SHP77 (cell line): Measurements from ENCODE around the gene POMP.
"Not testable (repeated sequence)": the region's sequence is repeated elsewhere in the genome, so short reads cannot be mapped to it uniquely, and the experiment has no call there.

Experiments used
- DNase-seq, 2 experiments: peaks; one replicate each; lab custom pipeline; 2025; lab: John Stamatoyannopoulos, UW

POMP gene

GRCh38 chr13:28637714-28638355 lies 21.1 kb upstream of the POMP start:
- DNase-seq = no peak

GRCh38 chr13:28638756-28639155 lies 20.2 kb upstream of the POMP start:
- DNase-seq = no peak

GRCh38 chr13:28640861-28641599 lies 17.9 kb upstream of the POMP start:
- DNase-seq = no peak

GRCh38 chr13:28641600-28641926 lies 17.4 kb upstream of the POMP start:
- no peak for DNase-seq

GRCh38 chr13:28650284-28650683 lies 8.6 kb upstream of the POMP start:
- DNase-seq = no peak

- no peak for DNase-seq
Measured at GRCh38 chr13:28651810-28652401, 7.0 kb upstream of the POMP start.

- DNase-seq = no peak
Measured at GRCh38 chr13:28653111-28653510, 5.8 kb upstream of the POMP start.

- no peak for DNase-seq
Measured at GRCh38 chr13:28654276-28654675, 4.7 kb upstream of the POMP start.

- DNase-seq = no peak
Measured at GRCh38 chr13:28655561-28655960, 3.4 kb upstream of the POMP start.

GRCh38 chr13:28657784-28658538 lies 969 bp upstream of the POMP start:
- no peak for DNase-seq

GRCh38 chr13:28658539-28658795 lies 463 bp upstream of the POMP start:
- DNase-seq = no peak

- no peak for DNase-seq
Measured at GRCh38 chr13:28659621-28659970, 666 bp downstream of the POMP start.

GRCh38 chr13:28666897-28667488 lies 8.1 kb downstream of the POMP start:
- no peak for DNase-seq

GRCh38 chr13:28671126-28671792 lies 12.3 kb downstream of the POMP start:
- no peak for DNase-seq

- no peak for DNase-seq
Measured at GRCh38 chr13:28678809-28679208, 19.9 kb downstream of the POMP start.

- no peak for DNase-seq
Measured at GRCh38 chr13:28679628-28680027, 20.7 kb downstream of the POMP start.

- no peak for DNase-seq
Measured at GRCh38 chr13:28680541-28680940, 21.6 kb downstream of the POMP start.

- DNase-seq = not testable (repeated sequence)
Measured at GRCh38 chr13:28683169-28683568, 24.2 kb downstream of the POMP start.

GRCh38 chr13:28684257-28684656 lies 25.3 kb downstream of the POMP start:
- no peak for DNase-seq

GRCh38 chr13:28685114-28685513 lies 26.2 kb downstream of the POMP start:
- DNase-seq = no peak

- DNase-seq = no peak
Measured at GRCh38 chr13:28685892-28686291, 27.0 kb downstream of the POMP start.
